Bronchial epithelial cell (primary cell): Measurements from ENCODE around the gene ERP27. TPM values are rescaled to one million over a fixed set of nuclear protein-coding genes. Genes with fewer than 3 reads are reported as not detected.

Experiments
- DNase-seq: peaks from one replicate; pipeline ENCODE4 v3.0.0-alpha.2; 2010; ENCODE audit warnings: low read depth
- FAIRE-seq: peaks from 2 replicates; lab custom pipeline; 2011; peaks lifted over from hg19 to GRCh38; lab: Jason Lieb, UNC
- H3K27me3 ChIP-seq: 2 replicates; pipeline ENCODE4 v1.5.1; 2011; ENCODE audit warnings: low read length; ENCODE audit not compliant: control insufficient read depth, insufficient read depth
- H3K36me3 ChIP-seq: 2 replicates; pipeline ENCODE4 v1.5.1; 2011; ENCODE audit warnings: low read length; ENCODE audit not compliant: control insufficient read depth, insufficient read depth
- H3K4me3 ChIP-seq: 2 replicates; pipeline ENCODE4 v1.5.1; 2011; ENCODE audit warnings: mild to moderate bottlenecking, low read depth, low read length, control low read depth
- CTCF ChIP-seq: IDR thresholded peaks from 2 replicates; pipeline ENCODE4 v1.5.1; 2011; ENCODE audit warnings: mild to moderate bottlenecking, moderate library complexity, low read length, control low read depth, inconsistent platforms; ENCODE audit not compliant: insufficient read depth, severe bottlenecking
- total RNA-seq: library from RNA; depleted of rRNA; stranded (reverse); fragments of >200 nt; gene quantifications from 2 replicates; pipeline ENCODE4 v1.2.1, GENCODE V29; 2014

Gene ERP27
- total RNA-seq, 1 donor from 2014 or later, result not detected

DNA sequence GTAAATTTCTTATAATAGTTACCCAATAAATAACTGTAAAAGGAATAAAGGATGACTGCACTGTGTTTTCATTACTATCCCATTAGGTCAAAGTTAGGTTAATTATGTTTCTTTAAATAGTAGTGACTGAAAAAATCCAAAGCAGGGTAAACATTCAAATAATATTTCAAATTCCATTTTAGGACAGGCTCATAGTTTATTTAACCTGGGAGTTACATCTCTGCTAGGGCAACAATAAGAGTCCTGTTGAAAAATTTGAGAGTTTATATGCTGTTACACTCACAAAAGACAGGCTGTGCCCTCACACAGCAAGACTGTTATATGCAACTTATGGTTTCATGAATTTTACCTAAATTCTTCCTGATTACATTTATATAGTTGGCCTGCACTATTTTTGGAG, 8.0 kb downstream of the ERP27 start:
- FAIRE-seq (no peak), DNase-seq (no peak)
- Histone ChIP-seq H3K27me3 (no peaks in the 10 kb centered on the region), H3K4me3 (no peak overlapping the region), H3K36me3 (no peaks in the 10 kb centered on the region)
- TF ChIP-seq CTCF, result no peak

- Histone ChIP-seq H3K27me3 (no peaks in the 10 kb centered on the region), H3K4me3 (no peak overlapping the region), H3K36me3 (no peaks in the 10 kb centered on the region)
- peak; percentile 85 for DNase-seq
- no peak for TF ChIP-seq CTCF
- FAIRE-seq, result no peak
These were observed 9.4 kb downstream of the ERP27 start for GRCh38 chr12:14928931-14929330.

GRCh38 chr12:14927267-14927666, 11.1 kb downstream of the ERP27 start:
- no peak for TF ChIP-seq CTCF
- no peak for DNase-seq
- Histone ChIP-seq H3K4me3 (no peak overlapping the region), H3K27me3 (no peaks in the 10 kb centered on the region), H3K36me3 (no peaks in the 10 kb centered on the region)
- no peak for FAIRE-seq

DNA sequence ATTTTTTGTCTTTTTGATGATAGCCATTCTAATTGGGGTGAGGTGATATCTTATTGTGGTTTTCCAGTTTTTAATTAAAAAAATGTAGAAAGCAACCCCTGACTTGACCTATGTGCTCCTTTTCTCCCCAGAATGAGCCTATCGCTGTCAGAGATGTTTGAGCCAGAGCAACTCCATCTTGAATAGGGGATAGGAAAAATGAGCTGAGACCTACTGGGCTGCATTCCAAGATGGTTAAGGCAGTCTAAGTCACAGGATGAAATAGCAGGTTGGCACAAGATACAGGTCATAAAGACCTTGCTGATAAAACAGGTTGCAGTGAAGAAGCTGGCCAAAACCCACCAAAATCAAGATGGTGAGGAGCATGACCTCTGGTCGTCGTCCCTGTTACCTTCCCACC, 13.8 kb downstream of the ERP27 start:
- DNase-seq, result no peak
- Histone ChIP-seq H3K4me3 (no peak overlapping the region), H3K36me3 (no peaks in the 10 kb centered on the region), H3K27me3 (no peaks in the 10 kb centered on the region)
- TF ChIP-seq CTCF, result no peak
- FAIRE-seq, result no peak

GRCh38 chr12:14923944-14924343, 14.4 kb downstream of the ERP27 start:
- DNase-seq (no peak), FAIRE-seq (no peak)
- H3K36me3 ChIP-seq, result no peaks in the 10 kb centered on the region
- no peak for TF ChIP-seq CTCF
- no peaks in the 10 kb centered on the region for H3K27me3 ChIP-seq
- no peak overlapping the region for H3K4me3 ChIP-seq

DNA sequence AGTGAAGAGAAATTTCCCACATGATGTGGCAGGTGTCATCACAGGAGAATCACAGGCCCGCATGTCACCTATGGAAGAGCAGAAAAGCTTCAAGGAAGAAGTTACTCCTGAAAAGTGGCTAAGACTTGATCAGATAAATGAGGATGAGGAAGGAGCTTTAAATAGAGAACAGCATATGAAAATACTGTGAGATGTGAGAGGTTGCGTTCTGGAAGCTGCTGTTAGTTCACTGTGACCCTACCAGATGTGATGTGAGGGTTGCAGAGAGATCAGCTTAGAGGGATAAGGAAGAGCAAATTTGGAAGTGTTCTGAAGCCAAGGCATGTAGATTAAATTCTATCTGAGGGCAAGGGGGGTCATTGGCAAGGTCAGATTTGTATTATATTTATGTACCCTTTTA, 17.1 kb downstream of the ERP27 start:
- no peak for TF ChIP-seq CTCF
- FAIRE-seq, result no peak
- no peak for DNase-seq
- H3K36me3 ChIP-seq, result no peaks in the 10 kb centered on the region
- no peaks in the 10 kb centered on the region for H3K27me3 ChIP-seq
- H3K4me3 ChIP-seq, result no peak overlapping the region
